OCI-LY3 (cell line): Measurements from ENCODE around the gene ST3GAL4.

ENCODE experiments used
- EZH2phosphoT487 ChIP-seq: fragments of 200-600 bp; shearing (Covaris generic); IDR thresholded peaks from 2 replicates; pipeline ENCODE4 v1.6.1; 2018; ENCODE audit warnings: antibody characterized with exemption, mixed run types, low read depth
- TF ChIP-seq, protein P1 (sequence below): fragments of 200-600, 300-600 bp; sonication (generic); IDR thresholded peaks from 2 replicates; pipeline ENCODE4 v1.5.1; 2014; ENCODE audit warnings: antibody characterized with exemption, low read length, low read depth

DNA sequence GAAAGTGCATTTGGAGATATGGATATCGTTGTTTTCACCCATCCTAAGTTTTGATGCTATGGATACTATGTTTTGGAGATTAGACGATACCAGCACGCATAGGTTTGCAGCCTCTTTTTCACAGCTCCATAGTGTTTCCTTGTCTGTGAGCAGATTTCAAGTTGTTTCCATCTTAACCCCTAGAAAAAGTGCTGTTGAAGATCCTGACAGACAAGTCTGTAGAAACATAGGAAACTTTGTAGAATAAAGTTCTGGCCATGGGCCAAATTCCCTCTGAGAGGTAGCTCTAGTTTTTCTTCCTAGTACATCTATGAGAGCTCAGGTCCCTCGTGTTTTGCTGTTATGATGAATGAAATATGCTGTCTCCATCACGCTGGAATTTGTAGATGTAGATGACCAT, 32.4 kb downstream of the ST3GAL4 start:
- TF ChIP-seq, protein P1, sequence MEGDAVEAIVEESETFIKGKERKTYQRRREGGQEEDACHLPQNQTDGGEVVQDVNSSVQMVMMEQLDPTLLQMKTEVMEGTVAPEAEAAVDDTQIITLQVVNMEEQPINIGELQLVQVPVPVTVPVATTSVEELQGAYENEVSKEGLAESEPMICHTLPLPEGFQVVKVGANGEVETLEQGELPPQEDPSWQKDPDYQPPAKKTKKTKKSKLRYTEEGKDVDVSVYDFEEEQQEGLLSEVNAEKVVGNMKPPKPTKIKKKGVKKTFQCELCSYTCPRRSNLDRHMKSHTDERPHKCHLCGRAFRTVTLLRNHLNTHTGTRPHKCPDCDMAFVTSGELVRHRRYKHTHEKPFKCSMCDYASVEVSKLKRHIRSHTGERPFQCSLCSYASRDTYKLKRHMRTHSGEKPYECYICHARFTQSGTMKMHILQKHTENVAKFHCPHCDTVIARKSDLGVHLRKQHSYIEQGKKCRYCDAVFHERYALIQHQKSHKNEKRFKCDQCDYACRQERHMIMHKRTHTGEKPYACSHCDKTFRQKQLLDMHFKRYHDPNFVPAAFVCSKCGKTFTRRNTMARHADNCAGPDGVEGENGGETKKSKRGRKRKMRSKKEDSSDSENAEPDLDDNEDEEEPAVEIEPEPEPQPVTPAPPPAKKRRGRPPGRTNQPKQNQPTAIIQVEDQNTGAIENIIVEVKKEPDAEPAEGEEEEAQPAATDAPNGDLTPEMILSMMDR = no peak
- no peak for TF ChIP-seq EZH2phosphoT487
